ENCODE results near the gene GCHFR.

GRCh38 chr15:40721701-40722100, 42.2 kb upstream of the GCHFR start:
- TF ChIP-seq TAF1 (IDR thresholded peaks at IDR 0.05; ENCODE audit: borderline replicate concordance, low read depth, low read length) (no peak), POLR2A (IDR thresholded peaks at IDR 0.05; ENCODE audit: low read depth, low read length) (no peak)

All from GM12892 (cell line).